A549 treated with AZD9567 at 1 μM for 4 hours (cell line): ENCODE results near the gene OR2T4. TPM values are rescaled to one million over a fixed set of nuclear protein-coding genes. Genes with fewer than 3 reads are reported as not detected.

ENCODE experiments used
- total RNA-seq: library from RNA; stranded (reverse); fragments of 200-300 nt; extraction: Qiagen RNA extraction; gene quantifications from 5 replicates; pipeline ENCODE4 v1.2.3, GENCODE V29; 2022; ENCODE audit not compliant: insufficient read depth

The OR2T4 gene
- total RNA-seq: not detected in 5 replicates

DNA sequence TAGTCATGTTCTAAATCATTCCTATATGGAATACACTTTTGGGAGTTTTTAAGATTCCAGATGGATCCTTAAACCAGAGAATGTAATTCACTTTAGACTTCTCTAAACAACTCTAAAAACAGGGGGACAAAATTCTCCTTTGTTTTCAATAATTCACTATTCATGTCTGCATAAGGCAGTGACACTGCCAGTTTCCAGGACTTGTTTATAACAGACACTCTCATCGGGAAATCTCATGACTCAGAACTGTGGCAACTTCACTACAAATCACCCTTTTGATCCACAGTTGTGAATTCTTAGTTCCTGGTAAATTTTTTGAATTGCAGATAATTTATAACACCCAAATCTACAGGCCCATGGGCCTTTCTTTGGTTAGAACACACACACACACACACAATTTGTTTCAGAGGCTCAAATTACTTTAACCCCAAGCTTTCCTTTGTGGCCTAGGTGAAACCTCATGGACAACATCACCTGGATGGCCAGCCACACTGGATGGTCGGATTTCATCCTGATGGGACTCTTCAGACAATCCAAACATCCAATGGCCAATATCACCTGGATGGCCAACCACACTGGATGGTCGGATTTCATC, at the start of gene OR2T4:
Gene OR2T4 (plus strand): TSS at position 545 of the 595 bp plus-strand sequence. CDS start 0 bp downstream, at position 545.

DNA sequence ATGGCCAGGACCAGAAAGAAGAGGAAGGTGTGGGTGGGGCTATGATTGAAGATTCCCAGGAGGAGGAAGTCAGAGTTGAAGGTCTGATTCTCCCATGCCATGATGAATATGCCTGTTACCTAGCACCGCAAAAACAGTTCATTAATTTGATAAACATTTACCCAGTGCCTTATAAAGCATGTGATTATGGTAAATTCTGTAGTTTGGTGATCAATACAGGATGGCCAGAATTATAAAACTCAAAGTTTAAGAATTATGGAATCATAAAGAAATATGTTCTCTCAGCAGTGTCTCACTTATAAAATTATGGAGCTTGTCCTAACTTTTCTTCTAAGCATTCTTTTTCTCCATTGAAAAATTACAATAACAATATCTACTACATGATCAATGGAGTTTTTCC, 37.0 kb upstream of the OR2T4 start, which contains the start of gene OR2M7:
Gene OR2M7 (minus strand): TSS at position 101 of the 400 bp plus-strand sequence. CDS start 0 bp downstream, at position 101.

GRCh38 chr1:248348475-248348874, 13.0 kb upstream of the OR2T4 start, which contains the start of gene OR14C36:
Gene OR14C36 (plus strand): TSS chr1:248348775. CDS start chr1:248348775, 0 bp downstream.

DNA sequence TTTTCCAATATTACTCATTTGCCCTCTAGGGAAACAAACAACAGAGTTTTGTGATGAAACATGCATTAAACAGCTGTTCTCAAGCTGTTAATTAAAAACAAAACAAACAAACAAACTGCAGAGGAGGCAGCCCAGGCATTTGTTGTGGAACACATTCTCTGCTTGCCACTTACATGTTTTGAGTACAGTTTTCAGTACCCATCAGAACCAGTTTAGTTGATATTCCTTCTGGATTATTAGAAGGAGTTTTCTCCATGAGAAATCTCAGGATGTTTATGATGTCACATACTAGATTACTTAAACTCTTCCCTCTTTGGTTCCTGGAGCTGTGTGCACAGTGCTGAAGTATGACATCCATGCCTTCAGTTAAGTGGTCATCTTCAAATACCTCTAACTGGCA, 14.0 kb downstream of the OR2T4 start, which contains the start of gene OR2T6:
Gene OR2T6 (plus strand): TSS at position 301 of the 400 bp plus-strand sequence. CDS start 11,863 bp downstream, outside the sequence.

DNA sequence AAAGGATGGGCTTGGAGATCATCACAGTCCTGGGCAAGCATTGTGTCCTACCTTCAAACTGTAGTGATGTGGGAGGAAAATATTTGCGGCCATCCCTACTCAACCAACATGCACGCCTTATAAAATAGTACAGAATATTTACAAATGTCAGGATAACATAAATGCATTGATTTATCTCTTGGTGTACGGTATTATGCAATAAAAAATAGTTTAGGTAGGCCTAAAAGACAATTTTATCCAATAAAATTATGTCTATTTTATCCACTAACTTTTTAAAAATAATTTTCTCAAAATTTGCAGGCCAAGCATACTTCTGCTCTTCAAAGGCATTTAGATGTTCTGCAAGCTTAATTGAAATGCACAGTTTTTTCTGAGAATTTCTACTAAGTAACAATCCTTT, 41.3 kb downstream of the OR2T4 start, which contains the start of gene OR2T1:
Gene OR2T1 (plus strand): TSS at position 301 of the 400 bp plus-strand sequence. CDS start 3,100 bp downstream, outside the sequence.

Other genes starting within 250 kb of the OR2T4 start
- not detected in 5 replicates for gene OR2M5, start 216.5 kb upstream of the OR2T4 start, total RNA-seq
- not detected in 5 replicates for gene OR2M2, start 186.8 kb upstream of the OR2T4 start, total RNA-seq
- gene OR2M3, start 164.4 kb upstream of the OR2T4 start, total RNA-seq: not detected in 5 replicates
- gene OR2M4, start 130.2 kb upstream of the OR2T4 start, total RNA-seq: not detected in 5 replicates
- gene OR2T33, start 83.7 kb upstream of the OR2T4 start, total RNA-seq: not detected in 5 replicates
- not detected in 5 replicates for gene OR2T12, start 58.2 kb upstream of the OR2T4 start, total RNA-seq
- not detected in 5 replicates for gene OR2M7, start 37.1 kb upstream of the OR2T4 start, total RNA-seq
- gene OR14C36, start 12.9 kb upstream of the OR2T4 start, total RNA-seq: not detected in 5 replicates
- gene OR2T6, start 14.1 kb downstream of the OR2T4 start, total RNA-seq: not detected in 5 replicates
- not detected in 5 replicates for gene OR2T1, start 41.4 kb downstream of the OR2T4 start, total RNA-seq
- gene OR2T2, start 84.0 kb downstream of the OR2T4 start, total RNA-seq: not detected in 5 replicates
- not detected in 5 replicates for gene OR2T3, start 111.7 kb downstream of the OR2T4 start, total RNA-seq
- gene OR2T5, start 126.9 kb downstream of the OR2T4 start, total RNA-seq: not detected in 5 replicates
- not detected in 5 replicates for gene OR2G6, start 146.4 kb downstream of the OR2T4 start, total RNA-seq
- gene OR2T29, start 201.1 kb downstream of the OR2T4 start, total RNA-seq: not detected in 5 replicates
- not detected in 5 replicates for gene OR2T34, start 213.1 kb downstream of the OR2T4 start, total RNA-seq
- not detected in 5 replicates for gene OR2T10, start 236.0 kb downstream of the OR2T4 start, total RNA-seq